Omental fat pad (tissue), 4 donors: Measurements from ENCODE around the gene KCNQ1. TPM values are rescaled to one million over a fixed set of nuclear protein-coding genes. Genes with fewer than 3 reads are reported as not detected.

ENCODE experiments used
- ATAC-seq: fragments of 150-250 bp; one replicate; pipeline ENCODE4 v1.9.1; 2016; ENCODE audit warnings: mild to moderate bottlenecking, moderate library complexity; ENCODE audit not compliant: low FRiP score
- DNase-seq: peaks from one replicate; pipeline ENCODE4 v3.0.0-alpha.2; 2019; ENCODE audit warnings: low spot score
- total RNA-seq, 4 donors: library from RNA; depleted of rRNA; stranded (reverse); fragments of >200 nt; gene quantifications; one replicate each; pipeline ENCODE4 v1.1.0, GENCODE V29; 2016
- TF ChIP-seq, protein P1 (sequence below), 3 donors: fragments of 450-650 bp; IDR thresholded peaks; one replicate each; pipeline ENCODE4 v1.5.1; 2016 to 2017; ENCODE audit warnings: antibody characterized with exemption in 3 of 3, mild to moderate bottlenecking in 3 of 3, moderate library complexity in 2 of 3

Gene KCNQ1
- total RNA-seq, 4 donors from 2014 or later: 4.5 to 5.9 (median 5.2) TPM

DNA sequence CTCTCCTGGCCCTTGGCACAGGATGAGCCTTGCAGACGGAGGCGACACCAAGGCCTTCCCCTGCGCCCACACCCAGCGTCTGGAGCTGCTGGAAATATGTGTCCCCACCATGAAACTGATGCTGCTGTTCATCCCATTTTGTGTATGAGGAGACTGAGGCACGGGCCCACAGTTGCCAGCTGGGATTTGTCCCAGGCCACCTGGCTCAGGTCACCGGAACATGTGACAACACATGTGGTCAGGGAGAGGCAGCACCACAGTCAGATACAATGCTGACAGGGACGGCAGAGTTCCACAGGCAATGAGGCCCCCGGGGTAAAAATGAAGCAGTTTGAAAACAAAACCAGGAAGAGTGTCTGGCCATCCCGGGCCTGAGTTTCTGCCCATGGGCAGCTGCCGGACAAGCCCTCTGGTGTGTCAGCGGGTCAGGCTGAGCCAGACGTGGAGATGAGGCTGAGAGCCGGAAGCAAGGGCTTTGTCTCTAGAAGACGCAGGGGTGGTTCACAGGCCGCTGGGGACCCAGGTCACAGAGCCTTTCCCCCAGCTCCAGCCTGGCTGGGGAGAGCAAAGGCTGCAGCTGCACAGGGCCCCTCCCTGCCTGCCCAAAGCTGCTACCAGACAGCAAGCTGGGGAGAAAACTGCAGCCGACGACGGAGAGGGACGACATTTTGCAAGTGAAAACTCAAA, 360.0 kb downstream of the KCNQ1 start:
- TF ChIP-seq, protein P1, sequence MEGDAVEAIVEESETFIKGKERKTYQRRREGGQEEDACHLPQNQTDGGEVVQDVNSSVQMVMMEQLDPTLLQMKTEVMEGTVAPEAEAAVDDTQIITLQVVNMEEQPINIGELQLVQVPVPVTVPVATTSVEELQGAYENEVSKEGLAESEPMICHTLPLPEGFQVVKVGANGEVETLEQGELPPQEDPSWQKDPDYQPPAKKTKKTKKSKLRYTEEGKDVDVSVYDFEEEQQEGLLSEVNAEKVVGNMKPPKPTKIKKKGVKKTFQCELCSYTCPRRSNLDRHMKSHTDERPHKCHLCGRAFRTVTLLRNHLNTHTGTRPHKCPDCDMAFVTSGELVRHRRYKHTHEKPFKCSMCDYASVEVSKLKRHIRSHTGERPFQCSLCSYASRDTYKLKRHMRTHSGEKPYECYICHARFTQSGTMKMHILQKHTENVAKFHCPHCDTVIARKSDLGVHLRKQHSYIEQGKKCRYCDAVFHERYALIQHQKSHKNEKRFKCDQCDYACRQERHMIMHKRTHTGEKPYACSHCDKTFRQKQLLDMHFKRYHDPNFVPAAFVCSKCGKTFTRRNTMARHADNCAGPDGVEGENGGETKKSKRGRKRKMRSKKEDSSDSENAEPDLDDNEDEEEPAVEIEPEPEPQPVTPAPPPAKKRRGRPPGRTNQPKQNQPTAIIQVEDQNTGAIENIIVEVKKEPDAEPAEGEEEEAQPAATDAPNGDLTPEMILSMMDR (IDR thresholded peaks at IDR 0.05): no peak
- DNase-seq (peak; percentile 18), ATAC-seq (no peak)

DNA sequence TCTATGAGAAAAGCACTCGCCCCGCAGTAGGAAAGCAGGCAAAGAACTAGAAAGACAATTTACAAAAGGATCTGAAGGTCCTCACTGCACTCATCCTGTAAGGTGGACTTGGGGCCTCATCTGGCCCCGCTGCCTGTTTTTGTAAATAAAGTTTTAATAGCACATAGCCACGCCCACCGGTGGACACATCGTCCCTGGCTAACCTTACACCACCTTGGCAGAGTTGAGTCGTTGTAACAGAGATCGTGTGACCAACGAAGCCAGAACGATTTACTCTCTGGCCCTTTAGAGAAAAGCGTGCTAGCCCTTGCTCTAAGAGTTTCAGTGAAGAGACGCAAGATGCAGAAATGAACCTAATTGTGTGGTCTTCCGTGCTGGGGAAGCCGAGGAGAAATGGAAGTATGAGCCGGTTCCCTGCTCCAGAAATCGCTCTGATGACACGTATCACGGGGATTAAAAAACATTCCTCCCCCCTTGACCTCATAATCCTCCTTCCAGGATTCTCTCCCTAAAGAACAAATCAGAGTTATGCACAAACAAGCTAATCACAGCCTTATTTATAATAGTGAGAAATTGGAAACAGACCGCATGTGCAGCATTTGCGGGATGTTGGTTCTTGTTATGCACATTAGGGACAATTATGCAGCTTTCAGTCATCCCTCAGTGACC, 360.7 kb downstream of the KCNQ1 start:
- DNase-seq (no peak), ATAC-seq (no peak)
- TF ChIP-seq, protein P1 (IDR thresholded peaks at IDR 0.05): no peak

DNA sequence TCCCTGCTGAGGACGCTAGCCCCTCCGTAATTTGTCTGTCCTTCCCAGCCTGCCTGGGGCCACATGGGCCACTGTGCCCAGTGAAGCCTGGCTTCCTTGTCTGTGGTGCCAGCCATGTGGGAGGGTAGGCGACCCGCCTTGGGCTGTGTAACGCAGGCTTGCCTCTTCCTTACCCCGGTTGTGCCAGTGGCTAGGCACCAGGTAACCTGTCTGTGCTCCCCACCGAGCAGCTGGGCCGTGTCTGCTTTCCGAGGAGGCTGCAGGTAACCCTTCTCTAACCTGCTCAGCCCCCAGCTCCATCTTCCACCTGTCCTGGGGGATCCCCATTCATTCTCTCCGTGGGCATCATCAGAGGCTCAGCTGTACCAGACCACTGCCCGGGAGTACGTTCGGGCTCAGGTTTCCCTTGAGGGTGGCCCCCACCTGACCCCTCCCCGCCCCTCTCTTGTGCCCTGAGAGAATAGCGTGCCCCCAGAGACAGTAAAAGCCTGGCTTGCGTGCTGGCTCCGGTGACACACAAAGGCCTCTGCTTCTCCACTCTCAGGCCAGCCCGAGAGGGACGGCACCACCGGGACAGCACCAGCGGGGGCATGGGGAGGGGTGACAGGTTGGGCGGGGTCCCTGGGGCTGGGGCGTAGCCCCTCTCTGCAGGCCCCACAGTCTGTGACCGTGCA, 361.7 kb downstream of the KCNQ1 start:
- ATAC-seq (no peak), DNase-seq (no peak)
- TF ChIP-seq, protein P1 (IDR thresholded peaks at IDR 0.05): no peak

DNA sequence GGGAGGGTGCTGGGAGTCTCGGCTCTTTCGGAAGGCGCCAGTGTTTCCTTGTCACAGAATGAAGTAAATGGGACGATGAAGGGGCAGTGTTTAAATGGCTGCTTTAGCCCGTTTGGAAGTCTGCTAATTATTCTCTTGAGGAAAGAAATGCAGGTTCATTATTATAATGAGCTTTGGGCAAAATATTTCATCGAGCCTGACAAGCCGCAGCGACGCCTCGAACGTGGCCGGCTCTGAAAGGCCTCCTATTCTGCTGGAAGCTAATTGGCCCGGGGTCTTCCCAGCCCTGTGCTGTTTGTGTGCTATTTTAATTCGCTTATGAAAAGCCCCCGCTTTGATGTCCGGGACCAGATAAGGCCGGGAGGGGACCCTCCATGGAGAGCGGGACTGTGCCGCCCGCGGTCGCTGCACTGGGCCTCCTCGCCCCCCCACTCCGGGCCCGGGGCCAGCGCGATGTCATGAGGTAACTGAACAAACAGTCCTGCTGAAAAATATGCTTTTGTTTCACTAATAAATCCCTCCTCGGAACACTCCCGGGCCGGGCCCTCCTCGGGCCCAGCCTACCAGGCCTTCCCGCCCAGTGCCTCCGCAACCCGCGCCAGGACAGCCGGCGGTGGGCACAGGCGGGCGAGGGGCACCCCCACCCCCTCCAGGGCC, 362.3 kb downstream of the KCNQ1 start:
- ATAC-seq: no peak
- TF ChIP-seq, protein P1 (IDR thresholded peaks at IDR 0.05): no peak

DNA sequence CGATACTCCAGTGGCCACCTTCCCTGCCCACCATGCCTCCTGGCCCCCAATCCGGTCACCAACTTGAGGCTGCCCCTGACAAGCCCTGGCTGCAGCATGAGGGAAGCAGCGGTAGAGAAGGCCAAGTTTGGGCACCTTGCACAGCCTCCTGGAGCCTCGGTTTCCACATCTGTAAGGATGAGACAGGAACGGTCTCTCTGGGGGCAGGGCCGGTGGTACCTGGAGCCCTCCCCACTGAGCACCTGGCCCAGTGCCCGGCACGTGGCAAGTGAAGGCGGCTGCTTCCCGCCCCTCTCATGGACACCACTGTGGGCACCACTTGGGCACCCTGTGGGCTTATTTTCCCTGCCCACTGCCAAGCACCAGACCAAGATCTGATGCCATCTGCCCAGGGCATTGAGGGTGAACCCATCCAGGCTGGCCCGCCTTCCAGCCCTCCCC, 363.0 kb downstream of the KCNQ1 start:
- DNase-seq (peak; percentile 14), ATAC-seq (no peak)
- TF ChIP-seq, protein P1 (IDR thresholded peaks at IDR 0.05): no peak

More for the DNA sequence above, 362.3 kb downstream of the KCNQ1 start:
- peak; percentile 24 for DNase-seq

DNA sequence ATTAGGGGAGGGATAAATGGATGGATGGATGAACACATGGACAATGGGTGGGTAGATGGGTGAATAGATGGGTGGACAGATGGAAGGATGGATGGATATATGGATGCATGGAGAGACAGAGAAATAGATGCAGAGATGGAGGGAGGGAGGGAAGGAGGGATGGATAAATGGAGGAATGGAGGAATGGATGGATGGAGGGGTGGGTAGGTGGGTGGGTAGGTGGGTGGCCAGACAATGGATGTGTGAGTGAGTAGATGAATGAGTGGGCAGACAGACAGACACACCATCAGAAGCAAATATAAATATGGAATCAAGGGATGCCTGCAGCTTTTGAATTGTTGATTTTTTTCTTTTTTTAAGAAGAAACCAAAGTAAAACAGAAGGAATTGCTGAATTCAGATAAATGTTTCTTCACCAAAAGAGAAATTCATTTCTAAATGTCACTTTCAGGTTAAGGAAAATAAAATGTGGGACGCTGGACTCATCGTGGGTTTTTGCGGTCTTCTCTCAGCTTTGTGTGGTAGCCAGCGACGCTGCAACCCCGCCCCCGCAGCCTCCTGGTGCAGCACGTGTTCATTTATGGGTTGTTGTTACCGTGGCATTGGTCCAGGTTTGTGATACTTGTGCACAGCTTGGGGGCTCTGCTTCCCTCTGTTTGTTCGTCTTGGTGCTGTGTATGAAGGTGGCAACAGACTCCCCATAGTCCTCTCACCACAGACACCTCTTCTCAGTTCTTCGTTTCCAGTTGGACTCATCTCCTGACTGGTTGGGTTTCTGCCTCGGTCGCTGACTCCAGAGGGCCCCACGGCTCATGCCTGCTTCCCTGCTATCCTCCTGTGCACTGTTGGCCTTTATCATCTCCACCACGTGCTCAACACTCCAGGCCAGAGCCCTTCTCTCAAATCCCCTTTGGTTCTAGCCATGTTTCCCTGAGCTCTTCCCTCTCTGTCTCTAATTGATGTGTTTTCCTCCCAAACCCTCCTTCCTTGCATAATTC, 364.3 kb downstream of the KCNQ1 start:
- ATAC-seq: no peak
- TF ChIP-seq, protein P1 (IDR thresholded peaks at IDR 0.05): no peak
- DNase-seq: no peak
